GM18861 (cell line): ENCODE measurements around the gene EPB41L2.
A peak's percentile ranks its signal among the peaks of the same experiment; 100 is the strongest.
"Not testable (repeated sequence)": the region's sequence is repeated elsewhere in the genome, so short reads cannot be mapped to it uniquely, and the experiment has no call there.

Source experiments
- ATAC-seq: cut with Tn5 transposase; IDR thresholded peaks from one replicate; pipeline ENCODE4 v1.9.1; 2021; ENCODE audit not compliant: unreplicated experiment

EPB41L2 gene

DNA sequence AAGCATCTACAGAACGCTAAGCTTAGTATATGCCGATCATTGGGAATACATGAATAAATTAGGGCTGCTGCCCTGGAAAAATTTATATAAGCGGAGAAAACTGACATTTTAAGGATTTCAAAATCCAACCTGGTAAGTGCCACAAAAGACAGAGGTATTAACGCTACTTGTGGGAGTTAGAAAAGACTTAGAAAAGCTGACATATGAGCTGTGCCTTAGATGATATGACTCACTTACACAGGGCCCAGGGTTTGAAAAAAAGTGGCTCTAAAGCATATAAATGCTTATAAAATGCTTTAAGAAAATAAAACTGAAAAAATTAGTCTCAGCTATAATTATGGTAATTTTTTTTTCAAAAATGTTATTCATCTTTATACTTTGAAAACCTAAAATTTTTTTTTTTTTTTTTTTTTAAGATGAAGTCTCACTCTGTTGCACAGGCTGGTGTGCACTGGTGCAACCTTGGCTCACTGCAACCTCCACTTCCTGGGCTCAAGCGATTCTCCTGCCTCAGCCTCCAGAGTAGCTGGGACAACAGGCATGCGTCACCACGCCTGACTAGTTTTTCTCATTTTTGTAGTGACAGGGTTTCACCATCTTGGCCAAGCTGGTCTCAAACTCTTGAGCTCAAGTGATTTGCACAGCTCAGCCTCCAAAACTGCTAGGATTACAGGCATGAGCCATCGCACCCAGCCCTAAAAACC lies 25.7 kb downstream of the EPB41L2 start:
- no peak for ATAC-seq

DNA sequence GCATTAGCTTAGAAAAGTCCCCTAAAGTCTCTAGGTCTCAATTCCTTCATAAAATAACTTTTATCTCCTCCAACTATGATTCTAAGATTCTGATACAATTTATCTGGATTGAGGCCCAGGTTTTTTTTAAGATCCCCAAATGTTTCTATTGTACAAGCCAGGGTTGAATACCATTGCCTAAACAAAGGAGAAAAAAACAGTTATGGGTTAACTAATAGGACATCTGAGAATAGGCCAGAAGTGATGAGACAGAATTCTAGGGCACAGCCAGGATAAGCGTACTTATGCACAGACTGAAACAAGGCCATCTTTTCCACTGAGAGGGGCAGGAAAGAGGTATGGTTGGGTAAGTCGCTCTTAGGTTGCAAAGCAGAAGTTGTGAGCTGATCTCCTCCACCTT lies 26.4 kb downstream of the EPB41L2 start:
- ATAC-seq = no peak

- no peak for ATAC-seq
Measured at GRCh38 chr6:131036143-131036542, 26.9 kb downstream of the EPB41L2 start.

- no peak for ATAC-seq
Measured at GRCh38 chr6:131035582-131035981, 27.5 kb downstream of the EPB41L2 start.

- ATAC-seq = no peak
Measured at GRCh38 chr6:131033631-131034030, 29.4 kb downstream of the EPB41L2 start.

DNA sequence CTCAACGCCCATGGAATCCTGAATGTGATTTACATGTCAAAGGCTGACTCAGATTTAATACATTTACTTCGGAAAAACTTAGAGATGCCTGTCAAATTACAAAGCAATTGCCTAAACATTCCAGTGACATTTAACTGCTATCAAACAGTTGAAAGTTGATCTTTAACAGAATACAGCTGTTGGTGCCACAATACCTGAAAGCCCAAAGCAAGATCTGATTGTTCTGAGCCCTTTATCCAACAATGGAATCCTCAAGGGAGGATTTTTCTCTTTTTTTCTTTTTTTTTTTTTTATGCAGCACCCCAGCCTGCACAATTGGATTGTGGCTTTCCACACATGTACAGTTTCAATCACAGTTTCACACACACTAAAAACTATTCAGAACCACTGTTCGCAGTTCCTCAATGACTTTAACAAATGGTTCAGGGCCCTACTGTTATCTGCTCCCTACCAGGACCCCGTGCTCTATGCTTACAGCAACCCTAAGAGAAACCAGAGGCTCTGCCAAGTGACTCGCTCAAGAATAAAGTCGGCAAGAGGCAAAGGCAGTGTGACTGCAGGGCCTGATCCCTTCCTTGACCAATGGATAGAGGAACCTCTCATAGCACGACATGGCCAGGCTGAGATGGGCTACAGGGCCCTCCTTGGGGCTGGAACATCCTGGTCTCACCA lies 33.3 kb downstream of the EPB41L2 start:
- ATAC-seq = peak; percentile 84

GRCh38 chr6:131027326-131027725 lies 35.7 kb downstream of the EPB41L2 start:
- no peak for ATAC-seq

GRCh38 chr6:131026243-131026642 lies 36.8 kb downstream of the EPB41L2 start:
- no peak for ATAC-seq

- no peak for ATAC-seq
Measured at GRCh38 chr6:131024565-131024964, 38.5 kb downstream of the EPB41L2 start.

GRCh38 chr6:131023834-131024504 lies 39.1 kb downstream of the EPB41L2 start:
- ATAC-seq = no peak

- ATAC-seq = no peak
Measured at GRCh38 chr6:131022691-131023090, 40.4 kb downstream of the EPB41L2 start.

DNA sequence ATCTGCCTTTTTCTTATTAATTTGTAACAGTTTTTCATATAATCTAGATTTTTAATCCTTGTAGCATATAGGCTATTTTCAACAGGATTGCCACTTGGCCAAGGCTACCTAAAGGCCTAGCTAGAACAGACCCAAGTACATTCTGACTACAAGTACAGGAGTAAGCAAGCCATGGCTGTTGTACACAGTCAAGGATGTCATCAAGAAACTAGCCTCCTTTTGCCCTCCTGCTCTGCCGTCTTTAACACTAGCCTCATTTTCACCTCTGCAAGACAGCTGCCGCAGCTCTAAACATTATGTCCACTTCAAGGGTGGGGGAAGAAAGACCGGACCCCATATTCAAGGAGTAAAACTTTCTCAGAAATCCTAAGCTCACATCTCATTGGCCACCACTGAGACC lies 45.1 kb downstream of the EPB41L2 start:
- ATAC-seq = no peak

DNA sequence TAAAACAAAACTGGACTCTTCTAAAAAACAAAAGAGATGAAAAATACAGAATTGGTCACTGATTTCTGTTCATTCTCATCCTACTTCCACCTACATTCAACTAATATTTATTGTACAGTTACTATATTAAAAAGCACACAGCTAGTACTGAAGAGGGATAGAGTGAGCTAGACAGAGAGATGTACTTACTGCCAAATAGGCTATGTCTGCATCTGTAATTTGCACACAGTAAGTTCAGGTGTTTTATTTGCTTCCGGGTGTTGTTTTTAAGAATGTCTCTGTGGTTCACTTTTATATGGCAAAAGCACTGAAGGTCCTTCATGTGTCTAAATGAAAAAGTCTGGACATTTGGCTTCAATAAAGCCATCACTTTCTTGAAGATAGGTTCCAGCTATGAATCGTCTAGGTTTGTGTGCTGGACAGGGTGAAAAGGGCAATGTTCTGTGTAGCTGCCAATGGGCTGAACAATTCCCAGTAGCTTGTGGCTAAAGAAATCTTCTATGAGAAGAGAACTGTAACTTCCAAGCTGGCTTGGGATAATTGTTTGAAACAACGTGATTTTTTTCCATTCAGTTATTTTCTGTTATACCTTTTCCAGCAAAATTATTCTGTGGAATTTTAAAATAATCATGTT lies 47.3 kb downstream of the EPB41L2 start:
- ATAC-seq = no peak

DNA sequence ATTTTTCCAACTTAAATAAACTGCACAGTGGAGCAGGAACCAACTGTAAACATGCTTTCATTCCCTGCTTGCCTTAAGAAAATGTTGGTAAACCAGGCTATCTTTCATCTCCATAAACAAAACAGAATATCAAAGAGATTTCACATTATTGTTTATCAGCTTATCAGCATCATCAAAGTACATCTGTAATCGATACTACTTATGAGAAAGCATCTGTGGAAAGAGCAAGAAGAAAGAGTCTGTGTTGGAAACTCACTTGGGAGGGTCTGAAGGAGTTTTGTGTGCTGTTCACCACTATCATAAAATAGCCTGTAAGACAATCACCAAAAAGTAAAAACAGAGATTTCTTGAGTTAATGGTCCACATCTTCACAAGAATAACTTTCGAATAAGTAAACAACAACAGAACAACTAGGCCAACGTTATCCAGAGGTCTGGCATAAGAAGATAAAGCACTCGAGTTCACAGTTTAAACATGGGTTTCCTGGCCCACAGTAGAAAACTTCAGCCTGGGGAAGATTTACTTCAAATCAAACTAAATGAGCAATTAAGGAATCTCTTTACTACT lies 47.9 kb downstream of the EPB41L2 start:
- ATAC-seq = no peak

DNA sequence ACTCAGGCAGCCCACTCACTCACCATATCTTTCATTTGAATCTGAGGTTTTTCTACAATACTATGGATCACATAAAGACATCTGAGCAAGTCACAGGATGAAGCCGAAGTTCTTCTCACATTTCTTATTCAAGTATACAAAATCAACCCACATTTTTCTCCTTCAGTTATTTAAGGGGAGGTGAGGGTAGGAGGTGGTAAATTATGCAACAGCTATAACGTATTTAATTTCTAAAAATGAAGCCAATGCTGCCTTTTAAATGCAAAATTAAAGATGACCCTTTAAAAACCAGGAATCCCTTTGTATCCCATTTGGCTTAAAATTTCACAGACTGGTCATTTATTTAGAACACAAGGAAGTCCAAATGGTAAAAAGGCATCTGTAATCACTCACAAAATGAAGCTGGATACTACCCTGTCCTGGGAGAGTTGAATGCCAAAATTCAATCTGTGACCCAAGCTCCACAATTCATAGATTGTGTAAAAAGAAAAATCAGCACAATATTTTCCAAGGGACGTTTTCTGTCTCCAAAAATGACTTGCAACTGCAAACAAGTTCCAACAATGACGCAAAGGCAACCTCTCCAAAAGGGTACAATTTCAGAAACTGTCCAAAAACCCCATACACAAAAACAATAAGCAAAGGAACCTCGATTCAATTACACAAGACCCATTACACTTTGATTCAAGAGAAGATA lies 48.8 kb downstream of the EPB41L2 start:
- no peak for ATAC-seq

- ATAC-seq = no peak
Measured at GRCh38 chr6:131013495-131013894, 49.5 kb downstream of the EPB41L2 start.

- no peak for ATAC-seq
Measured at GRCh38 chr6:131009790-131010189, 53.3 kb downstream of the EPB41L2 start.

DNA sequence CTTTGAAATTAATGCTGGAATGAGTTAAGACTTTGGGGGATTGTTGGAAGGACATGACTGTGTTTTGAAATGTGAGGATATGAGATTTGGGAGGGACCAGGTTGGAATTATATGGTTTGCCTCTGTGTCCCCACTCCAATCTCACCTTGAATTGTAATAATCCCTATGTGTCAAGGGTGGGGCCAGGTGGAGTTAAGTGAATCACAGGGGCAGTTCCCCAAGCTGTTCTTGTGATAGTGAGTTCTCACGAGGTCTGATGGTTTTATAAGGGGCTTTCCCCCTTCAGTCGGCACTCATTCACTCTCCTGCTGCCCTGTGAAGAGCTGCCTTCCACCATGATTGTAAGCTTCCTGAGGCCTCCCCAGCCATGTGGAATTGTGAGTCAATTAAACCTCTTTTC lies 54.1 kb downstream of the EPB41L2 start:
- ATAC-seq = not testable (repeated sequence)

GRCh38 chr6:131007964-131008363 lies 55.1 kb downstream of the EPB41L2 start:
- not testable (repeated sequence) for ATAC-seq

DNA sequence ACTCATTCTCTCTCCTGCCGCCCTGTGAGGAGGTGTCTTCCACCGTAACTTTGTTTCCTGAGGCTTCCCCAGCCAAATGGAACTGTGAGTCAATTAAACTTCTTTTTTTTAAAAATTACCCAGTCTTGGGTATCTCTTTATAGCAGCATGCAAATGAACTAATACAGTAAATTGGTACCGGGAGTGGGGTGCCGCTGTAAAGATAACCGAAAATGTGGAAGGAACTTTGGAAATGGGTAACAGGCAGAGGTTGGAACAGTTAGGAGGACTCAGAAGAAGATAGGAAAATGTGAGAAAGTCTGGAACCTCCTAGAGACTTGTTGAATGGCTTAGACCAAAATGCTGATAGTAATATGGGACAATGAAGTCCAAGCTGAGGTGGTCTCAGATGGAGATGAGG lies 55.8 kb downstream of the EPB41L2 start:
- ATAC-seq = no peak
